ENCODE data around the gene LIN37.

The LIN37 gene

DNA sequence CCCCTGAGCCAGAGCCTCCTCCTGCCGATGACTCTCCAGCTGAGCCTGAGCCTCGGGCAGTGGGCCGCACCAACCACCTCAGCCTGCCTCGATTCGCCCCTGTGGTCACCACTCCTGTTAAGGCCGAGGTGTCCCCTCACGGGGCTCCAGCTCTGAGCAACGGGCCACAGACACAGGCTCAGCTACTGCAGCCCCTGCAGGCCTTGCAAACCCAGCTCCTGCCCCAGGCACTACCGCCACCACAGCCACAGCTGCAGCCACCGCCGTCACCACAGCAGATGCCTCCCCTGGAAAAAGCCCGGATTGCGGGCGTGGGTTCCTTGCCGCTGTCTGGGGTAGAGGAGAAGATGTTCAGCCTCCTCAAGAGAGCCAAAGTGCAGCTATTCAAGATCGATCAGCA, 27.0 kb upstream of the LIN37 start:
- TF ChIP-seq YY1 (IDR thresholded peaks at IDR 0.05; ENCODE audit: low read depth) (no peak), FOXM1 (IDR thresholded peaks at IDR 0.05; ENCODE audit: borderline replicate concordance, low read depth) (no peak), EGR1 (IDR thresholded peaks at IDR 0.05) (no peak), RAD21 (IDR thresholded peaks at IDR 0.05; ENCODE audit: low read depth) (no peak), EP300 (IDR thresholded peaks at IDR 0.05; ENCODE audit: borderline replicate concordance) (no peak)
- TF ChIP-seq, protein P1, sequence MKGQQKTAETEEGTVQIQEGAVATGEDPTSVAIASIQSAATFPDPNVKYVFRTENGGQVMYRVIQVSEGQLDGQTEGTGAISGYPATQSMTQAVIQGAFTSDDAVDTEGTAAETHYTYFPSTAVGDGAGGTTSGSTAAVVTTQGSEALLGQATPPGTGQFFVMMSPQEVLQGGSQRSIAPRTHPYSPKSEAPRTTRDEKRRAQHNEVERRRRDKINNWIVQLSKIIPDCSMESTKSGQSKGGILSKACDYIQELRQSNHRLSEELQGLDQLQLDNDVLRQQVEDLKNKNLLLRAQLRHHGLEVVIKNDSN (IDR thresholded peaks at IDR 0.05): no peak

DNA sequence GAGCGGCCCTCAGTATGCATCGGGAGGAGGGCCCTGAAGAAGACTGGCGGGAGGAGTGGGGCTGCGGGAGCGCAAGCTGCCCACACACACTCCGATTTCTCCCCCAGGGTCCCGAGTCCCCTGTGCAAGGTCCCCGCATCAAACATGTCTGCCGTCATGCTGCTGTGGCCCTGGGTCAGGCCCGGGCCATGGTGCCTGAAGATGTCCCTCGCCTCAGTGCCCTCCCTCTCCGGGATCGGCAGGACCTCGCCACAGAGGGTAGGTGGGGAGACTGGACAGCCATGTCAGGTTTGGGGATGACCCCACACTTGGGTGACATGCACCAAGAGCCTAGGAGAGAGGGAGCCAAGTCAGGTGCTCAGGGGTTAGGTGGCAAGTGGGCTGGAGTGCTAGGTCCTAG, 25.9 kb upstream of the LIN37 start:
- TF ChIP-seq NFIC (IDR thresholded peaks at IDR 0.05): no peak
- TF ChIP-seq TCF12 (IDR thresholded peaks at IDR 0.05; ENCODE audit: low read depth): no peak
- no peak for TF ChIP-seq CREB1 (IDR thresholded peaks at IDR 0.05; ENCODE audit: low read depth)
- TF ChIP-seq, protein P1 (IDR thresholded peaks at IDR 0.05): no peak
- TF ChIP-seq EP300 (IDR thresholded peaks at IDR 0.05; ENCODE audit: borderline replicate concordance): no peak
- TF ChIP-seq RAD21 (IDR thresholded peaks at IDR 0.05; ENCODE audit: low read depth): no peak
- TF ChIP-seq CEBPB (IDR thresholded peaks at IDR 0.05): no peak
- TF ChIP-seq, protein P2, sequence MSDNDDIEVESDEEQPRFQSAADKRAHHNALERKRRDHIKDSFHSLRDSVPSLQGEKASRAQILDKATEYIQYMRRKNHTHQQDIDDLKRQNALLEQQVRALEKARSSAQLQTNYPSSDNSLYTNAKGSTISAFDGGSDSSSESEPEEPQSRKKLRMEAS (IDR thresholded peaks at IDR 0.05): no peak
- no peak for TF ChIP-seq TAF1 (IDR thresholded peaks at IDR 0.05; ENCODE audit: low read depth)
- TF ChIP-seq YY1 (IDR thresholded peaks at IDR 0.05; ENCODE audit: low read depth): no peak
- no peak for TF ChIP-seq FOXM1 (IDR thresholded peaks at IDR 0.05; ENCODE audit: borderline replicate concordance, low read depth)

DNA sequence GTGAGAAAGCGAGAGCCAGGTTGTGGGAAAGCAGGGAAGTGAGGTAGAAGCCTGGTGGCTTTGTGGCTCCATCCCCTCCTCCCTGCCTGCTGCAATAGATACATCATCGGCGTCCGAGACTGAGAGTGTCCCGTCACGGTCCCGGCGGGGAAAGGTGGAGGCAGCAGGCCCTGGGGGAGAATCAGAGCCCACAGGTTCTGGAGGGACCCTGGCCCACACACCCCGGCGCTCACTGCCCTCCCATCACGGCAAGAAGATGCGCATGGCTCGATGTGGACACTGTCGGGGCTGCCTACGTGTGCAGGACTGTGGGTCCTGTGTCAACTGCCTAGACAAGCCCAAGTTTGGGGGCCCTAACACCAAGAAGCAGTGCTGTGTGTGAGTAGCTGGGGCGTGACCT, 25.5 kb upstream of the LIN37 start:
- TF ChIP-seq, protein P3, sequence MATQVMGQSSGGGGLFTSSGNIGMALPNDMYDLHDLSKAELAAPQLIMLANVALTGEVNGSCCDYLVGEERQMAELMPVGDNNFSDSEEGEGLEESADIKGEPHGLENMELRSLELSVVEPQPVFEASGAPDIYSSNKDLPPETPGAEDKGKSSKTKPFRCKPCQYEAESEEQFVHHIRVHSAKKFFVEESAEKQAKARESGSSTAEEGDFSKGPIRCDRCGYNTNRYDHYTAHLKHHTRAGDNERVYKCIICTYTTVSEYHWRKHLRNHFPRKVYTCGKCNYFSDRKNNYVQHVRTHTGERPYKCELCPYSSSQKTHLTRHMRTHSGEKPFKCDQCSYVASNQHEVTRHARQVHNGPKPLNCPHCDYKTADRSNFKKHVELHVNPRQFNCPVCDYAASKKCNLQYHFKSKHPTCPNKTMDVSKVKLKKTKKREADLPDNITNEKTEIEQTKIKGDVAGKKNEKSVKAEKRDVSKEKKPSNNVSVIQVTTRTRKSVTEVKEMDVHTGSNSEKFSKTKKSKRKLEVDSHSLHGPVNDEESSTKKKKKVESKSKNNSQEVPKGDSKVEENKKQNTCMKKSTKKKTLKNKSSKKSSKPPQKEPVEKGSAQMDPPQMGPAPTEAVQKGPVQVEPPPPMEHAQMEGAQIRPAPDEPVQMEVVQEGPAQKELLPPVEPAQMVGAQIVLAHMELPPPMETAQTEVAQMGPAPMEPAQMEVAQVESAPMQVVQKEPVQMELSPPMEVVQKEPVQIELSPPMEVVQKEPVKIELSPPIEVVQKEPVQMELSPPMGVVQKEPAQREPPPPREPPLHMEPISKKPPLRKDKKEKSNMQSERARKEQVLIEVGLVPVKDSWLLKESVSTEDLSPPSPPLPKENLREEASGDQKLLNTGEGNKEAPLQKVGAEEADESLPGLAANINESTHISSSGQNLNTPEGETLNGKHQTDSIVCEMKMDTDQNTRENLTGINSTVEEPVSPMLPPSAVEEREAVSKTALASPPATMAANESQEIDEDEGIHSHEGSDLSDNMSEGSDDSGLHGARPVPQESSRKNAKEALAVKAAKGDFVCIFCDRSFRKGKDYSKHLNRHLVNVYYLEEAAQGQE (IDR thresholded peaks at IDR 0.05; ENCODE audit: low read depth): no peak
- no peak for TF ChIP-seq ZBTB7A (IDR thresholded peaks at IDR 0.05; ENCODE audit: low read depth)
- no peak for TF ChIP-seq EGR1 (IDR thresholded peaks at IDR 0.05)
- TF ChIP-seq TAF1 (IDR thresholded peaks at IDR 0.05; ENCODE audit: low read depth): no peak
- TF ChIP-seq RAD21 (IDR thresholded peaks at IDR 0.05; ENCODE audit: low read depth): no peak
- TF ChIP-seq CEBPB (IDR thresholded peaks at IDR 0.05): no peak
- TF ChIP-seq, protein P2 (IDR thresholded peaks at IDR 0.05): no peak
- TF ChIP-seq CREB1 (IDR thresholded peaks at IDR 0.05; ENCODE audit: low read depth): no peak
- TF ChIP-seq, protein P1 (IDR thresholded peaks at IDR 0.05): no peak
- no peak for TF ChIP-seq FOXM1 (IDR thresholded peaks at IDR 0.05; ENCODE audit: borderline replicate concordance, low read depth)
- no peak for TF ChIP-seq NFIC (IDR thresholded peaks at IDR 0.05)
- no peak for TF ChIP-seq YY1 (IDR thresholded peaks at IDR 0.05; ENCODE audit: low read depth)
- TF ChIP-seq TEAD4 (IDR thresholded peaks at IDR 0.05): no peak
- TF ChIP-seq EP300 (IDR thresholded peaks at IDR 0.05; ENCODE audit: borderline replicate concordance): no peak

DNA sequence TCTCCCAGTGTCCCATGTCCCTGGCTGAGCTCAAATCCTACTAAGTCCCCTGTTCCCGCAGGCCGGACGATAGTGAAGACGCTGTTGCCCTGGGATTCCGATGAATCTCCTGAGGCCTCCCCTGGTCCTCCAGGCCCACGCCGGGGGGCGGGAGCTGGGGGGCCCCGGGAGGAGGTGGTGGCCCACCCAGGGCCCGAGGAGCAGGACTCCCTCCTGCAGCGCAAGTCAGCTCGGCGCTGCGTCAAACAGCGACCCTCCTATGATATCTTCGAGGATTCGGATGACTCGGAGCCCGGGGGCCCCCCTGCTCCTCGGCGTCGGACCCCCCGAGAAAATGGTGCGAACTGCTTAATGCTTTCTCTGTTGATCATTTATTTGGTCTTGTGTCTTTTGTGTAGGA, 24.7 kb upstream of the LIN37 start:
- TF ChIP-seq TEAD4 (IDR thresholded peaks at IDR 0.05) (no peak), TCF12 (IDR thresholded peaks at IDR 0.05; ENCODE audit: low read depth) (no peak), YY1 (IDR thresholded peaks at IDR 0.05; ENCODE audit: low read depth) (no peak)
- TF ChIP-seq, protein P2 (IDR thresholded peaks at IDR 0.05): no peak

DNA sequence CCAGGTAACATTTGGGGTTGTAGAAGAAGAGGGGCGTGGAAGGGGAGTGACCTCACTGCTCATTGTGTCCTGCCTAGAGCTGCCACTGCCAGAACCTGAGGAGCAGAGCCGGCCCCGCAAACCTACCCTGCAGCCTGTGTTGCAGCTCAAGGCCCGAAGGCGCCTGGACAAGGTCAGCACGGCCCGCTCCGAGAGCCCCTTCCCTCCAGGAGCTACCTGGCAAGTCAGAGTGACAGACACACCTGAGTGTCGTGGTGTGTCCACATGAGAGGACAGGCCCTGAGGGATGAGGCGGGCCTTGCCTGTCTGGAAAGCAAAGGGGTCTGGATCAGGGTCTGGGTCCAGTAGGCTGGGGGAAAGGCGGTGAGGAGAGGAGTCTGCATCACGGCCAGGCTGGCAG, 23.8 kb upstream of the LIN37 start:
- TF ChIP-seq TAF1 (IDR thresholded peaks at IDR 0.05; ENCODE audit: low read depth): no peak
- no peak for TF ChIP-seq FOXM1 (IDR thresholded peaks at IDR 0.05; ENCODE audit: borderline replicate concordance, low read depth)
- no peak for TF ChIP-seq CREB1 (IDR thresholded peaks at IDR 0.05; ENCODE audit: low read depth)
- no peak for TF ChIP-seq TCF12 (IDR thresholded peaks at IDR 0.05; ENCODE audit: low read depth)
- TF ChIP-seq, protein P3 (IDR thresholded peaks at IDR 0.05; ENCODE audit: low read depth): no peak

DNA sequence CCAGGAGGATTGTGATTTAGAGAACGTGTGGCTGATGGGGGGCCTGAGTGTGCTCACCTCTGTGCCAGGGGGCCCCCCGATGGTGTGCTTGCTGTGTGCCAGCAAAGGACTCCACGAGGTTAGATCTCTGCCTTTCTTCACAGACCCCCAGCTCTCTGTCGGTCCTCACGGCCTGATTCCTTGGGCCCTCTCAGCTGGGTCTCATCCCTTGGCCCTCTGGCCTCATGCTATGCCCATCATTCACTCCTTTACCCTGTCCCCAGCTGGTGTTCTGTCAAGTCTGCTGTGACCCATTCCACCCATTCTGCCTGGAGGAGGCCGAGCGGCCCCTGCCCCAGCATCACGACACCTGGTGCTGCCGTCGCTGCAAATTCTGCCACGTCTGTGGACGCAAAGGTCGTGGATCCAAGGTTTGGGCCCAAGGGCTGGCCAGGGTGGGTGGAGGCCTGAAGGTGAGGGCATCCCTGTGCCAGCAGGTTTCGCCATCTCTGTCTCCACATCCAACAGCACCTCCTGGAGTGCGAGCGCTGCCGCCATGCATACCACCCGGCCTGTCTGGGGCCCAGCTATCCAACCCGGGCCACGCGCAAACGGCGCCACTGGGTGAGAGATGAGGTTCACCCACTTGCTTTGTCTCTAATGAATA, 23.0 kb upstream of the LIN37 start:
- TF ChIP-seq, protein P2 (IDR thresholded peaks at IDR 0.05): no peak
- TF ChIP-seq TCF12 (IDR thresholded peaks at IDR 0.05; ENCODE audit: low read depth) (no peak), RAD21 (IDR thresholded peaks at IDR 0.05; ENCODE audit: low read depth) (no peak), YY1 (IDR thresholded peaks at IDR 0.05; ENCODE audit: low read depth) (no peak), CEBPB (IDR thresholded peaks at IDR 0.05) (no peak), ZBTB7A (IDR thresholded peaks at IDR 0.05; ENCODE audit: low read depth) (no peak), NFIC (IDR thresholded peaks at IDR 0.05) (no peak)
- TF ChIP-seq, protein P1 (IDR thresholded peaks at IDR 0.05): no peak

Measured in Ishikawa (cell line).